Testis (tissue), 3 donors: ENCODE results near the gene PARL. TPM values are rescaled to one million over a fixed set of nuclear protein-coding genes. Genes with fewer than 3 reads are reported as not detected.
A peak's percentile ranks its signal among the peaks of the same experiment; 100 is the strongest.

ENCODE experiments used
- DNase-seq: peaks from one replicate; pipeline ENCODE4 v3.0.0-alpha.2; 2019
- H3K27ac ChIP-seq, 2 donors: fragments of 200-600 bp; sonication (generic); one replicate each; pipeline ENCODE4 v1.5.1; 2019
- H3K27me3 ChIP-seq: fragments of 200-600 bp; sonication (generic); one replicate; pipeline ENCODE4 v1.5.1; 2019
- H3K36me3 ChIP-seq: fragments of 200-600 bp; sonication (generic); one replicate; pipeline ENCODE4 v1.5.1; 2017; ENCODE audit warnings: low read depth; ENCODE audit errors: missing control alignments
- H3K4me1 ChIP-seq: fragments of 200-600 bp; sonication (generic); one replicate; pipeline ENCODE4 v1.5.1; 2019
- H3K4me3 ChIP-seq, 2 donors: fragments of 200-600 bp; sonication (generic); one replicate each; pipeline ENCODE4 v1.5.1; 2017 to 2019
- H3K9me3 ChIP-seq: fragments of 200-600 bp; sonication (generic); one replicate; pipeline ENCODE4 v1.5.1; 2017
- POLR2A ChIP-seq: fragments of 450-650 bp; IDR thresholded peaks from one replicate; pipeline ENCODE4 v1.6.1; 2017; ENCODE audit warnings: antibody characterized with exemption, mild to moderate bottlenecking, moderate library complexity
- WGBS, 2 donors: methylation state at CpG; one replicate each; pipeline ENCODE4 v1.1.5; 2018; 5-methylcytosine and 5-hydroxymethylcytosine counted together
- intact Hi-C: fragments of 100-400 bp; cut with DNase I; formaldehyde crosslinking; loops from one replicate; pipeline ENCODE4 v1.15.1; 2023; ENCODE audit warnings: low total_unique reads
- polyA plus RNA-seq: library from polyadenylated mRNA; stranded (reverse); fragments of 350-450 nt; fragmentation: Illumina TruSeq; extraction: RNeasy Lipid Tissue Mini Kit (QIAGEN cat#74804); gene quantifications from one replicate; pipeline ENCODE4 v1.2.3, GENCODE V29; 2014; ENCODE audit warnings: low read depth, low replicate concordance; ENCODE audit not compliant: insufficient read depth
- total RNA-seq, 2 donors: library from RNA; depleted of rRNA; stranded (reverse); fragments of >200 nt; gene quantifications; one replicate each; pipeline ENCODE4 v1.2.3, GENCODE V29; 2016
- TF ChIP-seq, protein P1 (sequence below), 3 experiments: fragments of 450-650 bp in 2 of 3; fragments of 200-600 bp in 1 of 3; sonication (generic) in 1 of 3; IDR thresholded peaks; one replicate each; pipeline ENCODE4 v1.5.1; 2016 to 2019; ENCODE audit warnings: antibody characterized with exemption in 3 of 3, mild to moderate bottlenecking in 2 of 3, moderate library complexity in 1 of 3

Gene PARL
- total and polyA plus RNA-seq, 3 donors from 2014 or later: 55.5 to 64.2 (median 57.6) TPM

DNA sequence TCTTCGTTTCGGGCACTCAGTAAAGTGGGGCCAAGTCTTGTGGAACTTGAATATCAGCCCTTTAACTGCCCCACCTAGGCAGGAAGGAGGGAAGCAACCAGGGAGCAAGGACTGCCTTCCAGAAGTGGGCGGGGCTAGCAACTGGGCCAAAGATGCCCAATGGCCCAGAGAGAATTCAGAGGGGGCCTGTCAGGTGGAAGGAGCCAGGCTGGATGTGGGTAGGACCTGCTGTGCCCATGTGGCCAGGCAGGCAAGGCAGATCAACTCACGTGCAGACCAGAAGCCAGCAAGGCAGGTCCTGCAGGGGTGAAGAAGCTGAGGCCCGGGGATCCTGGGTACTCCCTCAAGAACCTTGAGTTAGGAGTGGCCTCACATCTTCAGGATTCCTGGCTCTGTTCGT is 64.8 kb downstream of the PARL start:
- no peak overlapping the region for H3K4me3 ChIP-seq
- intact Hi-C loops: no loop called here
- TF ChIP-seq, protein P1, sequence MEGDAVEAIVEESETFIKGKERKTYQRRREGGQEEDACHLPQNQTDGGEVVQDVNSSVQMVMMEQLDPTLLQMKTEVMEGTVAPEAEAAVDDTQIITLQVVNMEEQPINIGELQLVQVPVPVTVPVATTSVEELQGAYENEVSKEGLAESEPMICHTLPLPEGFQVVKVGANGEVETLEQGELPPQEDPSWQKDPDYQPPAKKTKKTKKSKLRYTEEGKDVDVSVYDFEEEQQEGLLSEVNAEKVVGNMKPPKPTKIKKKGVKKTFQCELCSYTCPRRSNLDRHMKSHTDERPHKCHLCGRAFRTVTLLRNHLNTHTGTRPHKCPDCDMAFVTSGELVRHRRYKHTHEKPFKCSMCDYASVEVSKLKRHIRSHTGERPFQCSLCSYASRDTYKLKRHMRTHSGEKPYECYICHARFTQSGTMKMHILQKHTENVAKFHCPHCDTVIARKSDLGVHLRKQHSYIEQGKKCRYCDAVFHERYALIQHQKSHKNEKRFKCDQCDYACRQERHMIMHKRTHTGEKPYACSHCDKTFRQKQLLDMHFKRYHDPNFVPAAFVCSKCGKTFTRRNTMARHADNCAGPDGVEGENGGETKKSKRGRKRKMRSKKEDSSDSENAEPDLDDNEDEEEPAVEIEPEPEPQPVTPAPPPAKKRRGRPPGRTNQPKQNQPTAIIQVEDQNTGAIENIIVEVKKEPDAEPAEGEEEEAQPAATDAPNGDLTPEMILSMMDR (IDR thresholded peaks at IDR 0.05): no peak
- TF ChIP-seq POLR2A: no peak
- DNase-seq: no peak
- no peaks in the 10 kb centered on the region for H3K27me3 ChIP-seq
- no peaks in the 10 kb centered on the region for H3K9me3 ChIP-seq
- no peaks in the 10 kb centered on the region for H3K36me3 ChIP-seq
- peaks cover 4% of the 10 kb centered on the region for H3K4me1 ChIP-seq
- no peak overlapping the region for H3K27ac ChIP-seq
- 91 to 92% methylated on average over 4 to 6 of the region's 6 CpGs for WGBS, 2 donors

DNA sequence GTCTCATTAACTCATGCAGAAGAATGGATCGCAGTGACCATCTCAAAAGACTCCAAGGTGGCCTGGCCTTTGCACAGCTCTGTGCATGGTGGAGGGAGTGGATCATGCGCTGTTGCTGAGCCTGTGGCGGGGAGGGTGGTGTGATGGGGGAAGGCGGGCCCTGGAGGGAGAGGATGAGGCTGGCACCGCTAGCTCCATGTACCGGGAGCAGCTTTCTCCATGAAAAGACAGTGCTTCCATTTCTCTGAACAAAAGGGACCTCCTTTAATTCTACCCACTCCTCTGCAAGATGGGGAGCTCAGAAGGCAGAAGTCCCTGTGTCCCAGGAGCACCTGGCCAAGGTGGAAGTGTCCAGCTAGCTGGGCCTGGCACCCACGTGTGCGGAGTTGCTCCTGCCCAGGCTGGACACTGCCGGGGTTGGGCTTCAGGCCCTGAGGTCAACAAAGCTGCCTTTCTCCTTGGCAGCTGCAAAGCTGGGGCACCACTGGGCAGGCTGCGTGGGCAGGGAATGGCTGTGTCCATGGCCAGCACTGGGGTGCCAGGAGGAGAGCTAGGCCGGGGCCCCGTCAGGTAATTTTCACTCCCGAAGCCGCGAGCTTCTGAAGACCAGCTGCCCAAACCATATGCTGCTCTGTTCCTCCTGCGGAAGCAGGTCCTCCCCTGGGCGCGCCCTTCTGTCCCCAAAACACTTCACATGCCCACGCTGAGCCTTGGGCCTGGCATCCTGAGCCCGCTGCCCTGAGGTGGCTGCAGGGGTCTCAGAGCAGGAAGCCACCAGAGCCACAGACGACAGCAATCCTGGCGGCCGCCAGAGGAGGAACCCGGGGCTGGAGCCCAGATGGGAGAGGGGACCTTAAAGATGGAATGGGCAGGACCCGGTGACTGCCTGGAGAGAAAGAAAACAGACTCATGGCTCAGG is 65.7 kb downstream of the PARL start:
- WGBS, 2 donors: 90 to 92% methylated on average over 20 to 22 of the region's 25 CpGs
- Histone ChIP-seq H3K4me1 (no peaks in the 10 kb centered on the region), H3K4me3 (no peak overlapping the region), H3K36me3 (no peaks in the 10 kb centered on the region), H3K27me3 (no peaks in the 10 kb centered on the region), H3K9me3 (no peaks in the 10 kb centered on the region), H3K27ac (no peak overlapping the region)
- DNase-seq: peak; percentile 28
- intact Hi-C loops: no loop called here
- TF ChIP-seq, protein P1 (IDR thresholded peaks at IDR 0.05): no peak
- TF ChIP-seq POLR2A: no peak

DNA sequence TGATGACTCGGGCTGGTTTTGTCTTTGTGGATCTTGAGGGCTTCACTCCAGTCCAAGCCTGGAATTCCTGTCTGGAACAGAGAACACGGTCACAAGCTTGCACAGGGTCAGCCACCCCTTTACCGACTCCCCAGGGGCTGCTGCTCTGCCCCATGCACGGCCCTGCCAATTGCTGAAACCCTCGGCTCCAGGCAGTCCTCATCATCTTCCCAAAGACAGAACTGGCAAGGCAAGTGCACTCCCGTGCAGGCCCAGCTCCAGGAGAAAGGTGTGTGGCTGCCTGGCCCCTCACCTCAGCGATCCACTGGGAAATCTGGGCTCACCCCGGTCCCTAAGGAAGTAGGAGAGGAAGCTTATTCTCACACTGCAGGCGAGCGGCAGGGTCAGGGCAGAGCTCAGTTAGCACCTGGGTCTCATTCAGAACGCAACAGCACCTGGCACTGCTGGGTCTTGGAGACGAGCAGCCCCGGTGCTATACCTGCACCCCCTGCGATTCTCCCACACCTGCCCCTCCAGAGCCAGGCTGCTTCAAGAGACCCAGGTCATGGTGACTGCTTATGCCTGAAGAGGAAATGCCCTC is 66.5 kb downstream of the PARL start:
- WGBS, 2 donors: 90 to 91% methylated on average over 9 to 14 of the region's 14 CpGs
- Histone ChIP-seq H3K36me3 (no peaks in the 10 kb centered on the region), H3K27me3 (no peaks in the 10 kb centered on the region), H3K4me1 (no peaks in the 10 kb centered on the region), H3K4me3 (no peak overlapping the region), H3K27ac (no peak overlapping the region), H3K9me3 (no peaks in the 10 kb centered on the region)
- intact Hi-C loops: no loop called here
- no peak for DNase-seq
- TF ChIP-seq, protein P1 (IDR thresholded peaks at IDR 0.05): no peak

DNA sequence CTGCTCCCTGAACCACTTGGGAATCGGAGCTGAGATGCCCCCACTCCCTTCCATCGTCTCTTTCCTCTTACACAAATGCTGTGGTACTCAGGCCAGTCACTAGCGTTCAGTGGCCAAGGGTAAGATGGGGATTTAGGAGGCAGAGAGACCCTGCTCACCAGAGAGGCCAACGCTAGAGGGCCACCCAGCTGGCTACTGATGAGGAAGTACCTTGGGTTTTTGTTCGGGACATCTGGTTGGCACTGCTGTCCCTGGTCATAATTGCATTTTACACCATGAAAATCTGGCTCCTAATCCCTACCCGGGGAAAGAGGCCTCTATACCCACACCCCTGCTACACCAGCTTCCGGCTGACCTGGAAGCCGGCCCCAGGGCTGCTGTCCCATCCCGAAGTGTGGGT is 67.0 kb downstream of the PARL start:
- no peaks in the 10 kb centered on the region for H3K9me3 ChIP-seq
- no peak overlapping the region for H3K4me3 ChIP-seq
- no peaks in the 10 kb centered on the region for H3K36me3 ChIP-seq
- H3K27me3 ChIP-seq: no peaks in the 10 kb centered on the region
- WGBS, 2 donors: 95% methylated on average over 7 to 9 of the region's 9 CpGs
- no peaks in the 10 kb centered on the region for H3K4me1 ChIP-seq
- DNase-seq: no peak
- intact Hi-C loops: no loop called here
- no peak overlapping the region for H3K27ac ChIP-seq
- TF ChIP-seq POLR2A: no peak
- TF ChIP-seq, protein P1 (IDR thresholded peaks at IDR 0.05): no peak
